ENCODE results near the gene GLT6D1.

- TF ChIP-seq EP300 (IDR thresholded peaks at IDR 0.05) = no peak
- no peak for TF ChIP-seq CTCF (IDR thresholded peaks at IDR 0.05)
These were observed 55.0 kb downstream of the GLT6D1 start for GRCh38 chr9:135584371-135584770.
